CD4-positive, alpha-beta memory T cell (primary cell): ENCODE data around the gene PLD1. TPM values are rescaled to one million over a fixed set of nuclear protein-coding genes. Genes with fewer than 3 reads are reported as not detected.
A peak's percentile ranks its signal among the peaks of the same experiment; 100 is the strongest.

Experiments
- CTCF ChIA-PET: fragments of 350-600 bp; sonication (Branson Sonifier 250); formaldehyde crosslinking; loops from one replicate; lab custom pipeline; 2021; ENCODE audit warnings: inconsistent platforms; ENCODE audit not compliant: partially characterized antibody; lab: Charles Lee
- POLR2A ChIA-PET: fragments of 350-600 bp; sonication (Branson Sonifier 250); formaldehyde crosslinking; loops from one replicate; lab custom pipeline; 2021; ENCODE audit not compliant: partially characterized antibody; lab: Charles Lee
- DNase-seq, 5 donors: peaks; one replicate each; pipeline versions ENCODE4 v3.0.0 to v3.0.0-alpha.2; 2020 to 2022; ENCODE audit warnings: mixed read lengths in 1 of 5
- H3K27ac ChIP-seq: one replicate; pipeline ENCODE4 v1.7.0; 2013; ENCODE audit warnings: low read depth, low read length
- H3K27me3 ChIP-seq: 2 replicates; pipeline ENCODE4 v1.7.0; 2013; ENCODE audit warnings: mild to moderate bottlenecking, low read length, moderate library complexity; ENCODE audit not compliant: insufficient read depth
- H3K36me3 ChIP-seq: 2 replicates; pipeline ENCODE4 v1.7.0; 2013; ENCODE audit warnings: mild to moderate bottlenecking, low read length, moderate library complexity; ENCODE audit not compliant: insufficient read depth
- H3K4me1 ChIP-seq: 2 replicates; pipeline ENCODE4 v1.7.0; 2013; ENCODE audit warnings: mild to moderate bottlenecking, low read length, moderate library complexity; ENCODE audit not compliant: insufficient read depth
- H3K4me3 ChIP-seq, 2 donors: one replicate each; pipeline ENCODE4 v1.7.0; 2013; ENCODE audit warnings: low read length in 2 of 2, mild to moderate bottlenecking in 1 of 2
- H3K9me3 ChIP-seq, 2 donors: one replicate each; pipeline ENCODE4 v1.7.0; 2013; ENCODE audit warnings: low read length in 2 of 2, control low read depth in 1 of 2; ENCODE audit not compliant: control insufficient read depth in 1 of 2
- H3K27ac Mint-ChIP-seq, 7 donors: one replicate each; pipeline ENCODE4 v1.8.0; 2020 to 2021; ENCODE audit warnings: mixed read lengths in 7 of 7, mild to moderate bottlenecking in 6 of 7, inconsistent platforms in 3 of 7, moderate library complexity in 3 of 7
- H3K27me3 Mint-ChIP-seq, 2 donors: one replicate each; pipeline ENCODE4 v1.8.0; 2020 to 2021; ENCODE audit warnings: mixed read lengths in 2 of 2
- H3K36me3 Mint-ChIP-seq, 2 donors: one replicate each; pipeline ENCODE4 v1.8.0; 2020 to 2021; ENCODE audit warnings: mixed read lengths in 2 of 2, inconsistent platforms in 1 of 2, mild to moderate bottlenecking in 1 of 2
- H3K4me1 Mint-ChIP-seq, 4 donors: one replicate each; pipeline ENCODE4 v1.8.0; 2020 to 2021; ENCODE audit warnings: mixed read lengths in 4 of 4, mild to moderate bottlenecking in 1 of 4
- H3K4me3 Mint-ChIP-seq, 8 donors: one replicate each; pipeline ENCODE4 v1.8.0; 2020 to 2021; ENCODE audit warnings: mixed read lengths in 8 of 8, mild to moderate bottlenecking in 7 of 8, moderate library complexity in 6 of 8, inconsistent platforms in 3 of 8
- H3K9me3 Mint-ChIP-seq, 8 donors: one replicate each; pipeline ENCODE4 v1.8.0; 2020 to 2021; ENCODE audit warnings: mixed read lengths in 8 of 8, mild to moderate bottlenecking in 5 of 8, inconsistent platforms in 3 of 8, moderate library complexity in 1 of 8
- intact Hi-C: fragments of 100-400 bp; cut with micrococcal nuclease; formaldehyde crosslinking; loops from one replicate; pipeline ENCODE4 v1.15.1; 2023
- polyA plus RNA-seq, 2 donors: library from polyadenylated mRNA; unstranded; fragments of 300-500 nt; fragmentation: Illumina TruSeq; gene quantifications; one replicate each; pipeline ENCODE4 v1.2.3, GENCODE V29; 2021
- total RNA-seq, 2 experiments: library from RNA; stranded (reverse); gene quantifications; one replicate each; pipeline ENCODE4 v1.2.3, GENCODE V29; 2021

Gene PLD1
- total and polyA plus RNA-seq, 4 experiments from 2014 or later, result 1.2 to 2.0 (median 1.3) TPM; not detected in 1

GRCh38 chr3:171654326-171654725 is 156.0 kb downstream of the PLD1 start:
- no peak overlapping the region for H3K27ac ChIP-seq
- H3K4me3 ChIP-seq, result no peak overlapping the region
- no peaks in the 10 kb centered on the region for H3K4me1 ChIP-seq
- Mint-ChIP-seq H3K4me3 (no peak overlapping the region), H3K27ac (no peak overlapping the region), H3K27me3 (no peaks in the 10 kb centered on the region), H3K4me1 (no peaks in the 10 kb centered on the region), H3K9me3 (no peaks in the 10 kb centered on the region), H3K36me3 (no peaks in the 10 kb centered on the region)
- intact Hi-C loops, result no loop called here
- ChIA-PET CTCF (interaction anchor here (1.7 kb wide), 1 partner anchor 40 kb away, joined by 4 read pairs; no protein-coding TSS in a partner anchor), POLR2A (no interaction called here)
- no peaks in the 10 kb centered on the region for H3K9me3 ChIP-seq
- no peak for DNase-seq
- H3K27me3 ChIP-seq, result no peaks in the 10 kb centered on the region
- no peaks in the 10 kb centered on the region for H3K36me3 ChIP-seq

GRCh38 chr3:171653701-171654100 is 156.6 kb downstream of the PLD1 start:
- Histone ChIP-seq H3K9me3 (no peaks in the 10 kb centered on the region), H3K27me3 (no peaks in the 10 kb centered on the region), H3K27ac (no peak overlapping the region), H3K36me3 (no peaks in the 10 kb centered on the region), H3K4me3 (no peak overlapping the region), H3K4me1 (no peaks in the 10 kb centered on the region)
- no peak for DNase-seq
- no peak overlapping the region for H3K27ac Mint-ChIP-seq
- ChIA-PET CTCF (interaction anchor here (0.6 kb wide), 1 partner anchor 86 kb away, joined by 4 read pairs; no protein-coding TSS in a partner anchor), POLR2A (no interaction called here)
- H3K4me3 Mint-ChIP-seq, result no peak overlapping the region
- H3K9me3 Mint-ChIP-seq, result no peaks in the 10 kb centered on the region
- intact Hi-C loops, result no loop called here
- H3K4me1 Mint-ChIP-seq, result no peaks in the 10 kb centered on the region
- H3K36me3 Mint-ChIP-seq, result no peaks in the 10 kb centered on the region
- no peaks in the 10 kb centered on the region for H3K27me3 Mint-ChIP-seq

- no peak overlapping the region for H3K27ac ChIP-seq
- no peaks in the 10 kb centered on the region for H3K36me3 ChIP-seq
- H3K27ac Mint-ChIP-seq, result no peak overlapping the region
- ChIA-PET POLR2A (no interaction called here), CTCF (interaction anchor here (0.6 kb wide), 1 partner anchor 85 kb away, joined by 4 read pairs; no protein-coding TSS in a partner anchor)
- no peaks in the 10 kb centered on the region for H3K9me3 Mint-ChIP-seq
- no peak overlapping the region for H3K4me3 Mint-ChIP-seq
- DNase-seq, result no peak
- no peaks in the 10 kb centered on the region for H3K36me3 Mint-ChIP-seq
- H3K4me1 ChIP-seq, result no peaks in the 10 kb centered on the region
- no peak overlapping the region for H3K4me3 ChIP-seq
- H3K27me3 ChIP-seq, result no peaks in the 10 kb centered on the region
- H3K4me1 Mint-ChIP-seq, result no peaks in the 10 kb centered on the region
- intact Hi-C loops, result no loop called here
- H3K9me3 ChIP-seq, result no peaks in the 10 kb centered on the region
- no peaks in the 10 kb centered on the region for H3K27me3 Mint-ChIP-seq
Measured at GRCh38 chr3:171652932-171653331, 157.4 kb downstream of the PLD1 start.

- H3K9me3 Mint-ChIP-seq, result no peaks in the 10 kb centered on the region
- DNase-seq, result no peak
- no peaks in the 10 kb centered on the region for H3K4me1 Mint-ChIP-seq
- no peak overlapping the region for H3K4me3 ChIP-seq
- no peaks in the 10 kb centered on the region for H3K27me3 ChIP-seq
- no peak overlapping the region for H3K4me3 Mint-ChIP-seq
- ChIA-PET CTCF (interaction anchor here (1.6 to 2.9 kb wide), 2 partner anchors 682 to 692 kb away, joined by 4 to 12 read pairs; no protein-coding TSS in a partner anchor), POLR2A (no interaction called here)
- no peaks in the 10 kb centered on the region for H3K9me3 ChIP-seq
- no peaks in the 10 kb centered on the region for H3K4me1 ChIP-seq
- no peak overlapping the region for H3K27ac ChIP-seq
- intact Hi-C loops, result loop anchor here (5.0 kb wide), 1 partner anchor 827 kb away; no protein-coding TSS in a partner anchor
- no peaks in the 10 kb centered on the region for H3K36me3 ChIP-seq
- H3K27ac Mint-ChIP-seq, result no peak overlapping the region
- no peaks in the 10 kb centered on the region for H3K27me3 Mint-ChIP-seq
- H3K36me3 Mint-ChIP-seq, result no peaks in the 10 kb centered on the region
Measured at GRCh38 chr3:171649911-171650592, 160.2 kb downstream of the PLD1 start.

- no peaks in the 10 kb centered on the region for H3K36me3 ChIP-seq
- no peaks in the 10 kb centered on the region for H3K4me1 ChIP-seq
- intact Hi-C loops, result loop anchor here (5.0 kb wide), 1 partner anchor 828 kb away; no protein-coding TSS in a partner anchor
- Mint-ChIP-seq H3K27me3 (no peaks in the 10 kb centered on the region), H3K9me3 (no peaks in the 10 kb centered on the region), H3K4me1 (no peaks in the 10 kb centered on the region), H3K27ac (no peak overlapping the region), H3K4me3 (no peak overlapping the region), H3K36me3 (no peaks in the 10 kb centered on the region)
- POLR2A ChIA-PET, result no interaction called here
- CTCF ChIA-PET, result interaction anchor here (2.9 kb wide), 1 partner anchor 692 kb away, joined by 12 read pairs; no protein-coding TSS in a partner anchor
- no peak for DNase-seq
- H3K4me3 ChIP-seq, result no peak overlapping the region
- no peaks in the 10 kb centered on the region for H3K27me3 ChIP-seq
- no peak overlapping the region for H3K27ac ChIP-seq
- H3K9me3 ChIP-seq, result no peaks in the 10 kb centered on the region
Measured at GRCh38 chr3:171649267-171649666, 161.0 kb downstream of the PLD1 start.

GRCh38 chr3:171648069-171648468 is 162.2 kb downstream of the PLD1 start:
- Mint-ChIP-seq H3K4me1 (no peaks in the 10 kb centered on the region), H3K4me3 (no peak overlapping the region), H3K27me3 (no peaks in the 10 kb centered on the region), H3K9me3 (no peaks in the 10 kb centered on the region), H3K36me3 (no peaks in the 10 kb centered on the region), H3K27ac (peak overlapping the region in 1 of 7 donors; percentile 27)
- intact Hi-C loops, result loop anchor here (5.0 kb wide), 1 partner anchor 829 kb away; no protein-coding TSS in a partner anchor
- Histone ChIP-seq H3K27ac (no peak overlapping the region), H3K36me3 (no peaks in the 10 kb centered on the region), H3K27me3 (no peaks in the 10 kb centered on the region), H3K4me3 (no peak overlapping the region), H3K4me1 (no peaks in the 10 kb centered on the region), H3K9me3 (no peaks in the 10 kb centered on the region)
- CTCF ChIA-PET, result no interaction called here
- no peak for DNase-seq
- POLR2A ChIA-PET, result no interaction called here

GRCh38 chr3:171646357-171647133 is 163.7 kb downstream of the PLD1 start:
- CTCF ChIA-PET, result interaction anchor here (0.8 to 4.6 kb wide), 4 partner anchors 9 to 695 kb away, joined by 3 to 18 read pairs (median 10); no protein-coding TSS in a partner anchor
- Histone ChIP-seq H3K9me3 (no peaks in the 10 kb centered on the region), H3K36me3 (no peaks in the 10 kb centered on the region), H3K4me1 (no peaks in the 10 kb centered on the region), H3K27ac (no peak overlapping the region), H3K27me3 (no peaks in the 10 kb centered on the region), H3K4me3 (no peak overlapping the region)
- Mint-ChIP-seq H3K4me3 (no peak overlapping the region), H3K27me3 (no peaks in the 10 kb centered on the region), H3K36me3 (no peaks in the 10 kb centered on the region), H3K27ac (no peak overlapping the region), H3K9me3 (no peaks in the 10 kb centered on the region), H3K4me1 (no peaks in the 10 kb centered on the region)
- POLR2A ChIA-PET, result no interaction called here
- intact Hi-C loops, result loop anchor here (2.0 to 5.0 kb wide), 2 partner anchors 831 to 1020 kb away; no protein-coding TSS in a partner anchor
- peak in 4 of 5 donors; percentile 5 to 12 (median 6) for DNase-seq
